ENCODE results near the gene ZFAND3. TPM values are rescaled to one million over a fixed set of nuclear protein-coding genes. Genes with fewer than 3 reads are reported as not detected.
A peak's percentile ranks its signal among the peaks of the same experiment; 100 is the strongest.
"Not testable (repeated sequence)": the region's sequence is repeated elsewhere in the genome, so short reads cannot be mapped to it uniquely, and the experiment has no call there.

ZFAND3 gene
- total RNA-seq, 1 experiment from 2014 or later, result 24.4 TPM

- Histone ChIP-seq H3K36me3 (no peaks in the 10 kb centered on the region), H3K27ac (no peak overlapping the region), H3K4me3 (no peak overlapping the region), H3K27me3 (replicated peaks) (no peaks in the 10 kb centered on the region), H3K4me1 (replicated peaks) (peaks cover 24% of the 10 kb centered on the region), H3K9me3 (replicated peaks) (no peaks in the 10 kb centered on the region)
- no peak for DNase-seq (ENCODE audit: low read depth in 1 of 2, low spot score in 2 of 2)
Measured at GRCh38 chr6:37871616-37872372, 52.3 kb downstream of the ZFAND3 start.

- peaks cover 18% of the 10 kb centered on the region for H3K4me1 ChIP-seq (replicated peaks)
- H3K9me3 ChIP-seq (replicated peaks), result no peaks in the 10 kb centered on the region
- DNase-seq (ENCODE audit: low read depth in 1 of 2, low spot score in 2 of 2), result no peak
- H3K27me3 ChIP-seq (replicated peaks), result no peaks in the 10 kb centered on the region
- H3K4me3 ChIP-seq, result no peak overlapping the region
- H3K27ac ChIP-seq, result no peak overlapping the region
- 0 out of 2 replicates have a peak, but pooled peaks cover under 1% of the 10 kb centered on the region for H3K36me3 ChIP-seq
Measured at GRCh38 chr6:37872373-37872745, 52.8 kb downstream of the ZFAND3 start.

GRCh38 chr6:37874726-37875125, 55.2 kb downstream of the ZFAND3 start:
- no peak overlapping the region for H3K4me3 ChIP-seq
- 0 out of 2 replicates have a peak, but pooled peaks cover 7% of the 10 kb centered on the region for H3K36me3 ChIP-seq
- H3K4me1 ChIP-seq (replicated peaks), result no peaks in the 10 kb centered on the region
- no peaks in the 10 kb centered on the region for H3K27me3 ChIP-seq (replicated peaks)
- no peak overlapping the region for H3K27ac ChIP-seq
- DNase-seq (ENCODE audit: low read depth in 1 of 2, low spot score in 2 of 2), result no peak
- no peaks in the 10 kb centered on the region for H3K9me3 ChIP-seq (replicated peaks)

- Histone ChIP-seq H3K4me3 (no peak overlapping the region), H3K36me3 (peaks cover 9% of the 10 kb centered on the region; the same call in 1 of the 2 replicates), H3K27me3 (replicated peaks) (no peaks in the 10 kb centered on the region), H3K27ac (no peak overlapping the region), H3K9me3 (replicated peaks) (no peaks in the 10 kb centered on the region), H3K4me1 (replicated peaks) (peaks cover 7% of the 10 kb centered on the region)
- no peak for DNase-seq (ENCODE audit: low read depth in 1 of 2, low spot score in 2 of 2)
Measured at GRCh38 chr6:37875561-37876309, 56.2 kb downstream of the ZFAND3 start.

- Histone ChIP-seq H3K9me3 (replicated peaks) (no peaks in the 10 kb centered on the region), H3K4me3 (no peak overlapping the region), H3K27ac (no peak overlapping the region), H3K36me3 (peaks cover 9% of the 10 kb centered on the region; the same call in 1 of the 2 replicates), H3K27me3 (replicated peaks) (no peaks in the 10 kb centered on the region), H3K4me1 (replicated peaks) (peaks cover 17% of the 10 kb centered on the region)
- DNase-seq (ENCODE audit: low read depth in 1 of 2, low spot score in 2 of 2), result no peak
Measured at GRCh38 chr6:37876843-37877242, 57.3 kb downstream of the ZFAND3 start.

- H3K4me3 ChIP-seq, result no peak overlapping the region
- peaks cover 9% of the 10 kb centered on the region; the same call in 1 of the 2 replicates for H3K36me3 ChIP-seq
- H3K27ac ChIP-seq, result no peak overlapping the region
- H3K9me3 ChIP-seq (replicated peaks), result no peaks in the 10 kb centered on the region
- H3K27me3 ChIP-seq (replicated peaks), result no peaks in the 10 kb centered on the region
- H3K4me1 ChIP-seq (replicated peaks), result peaks cover 24% of the 10 kb centered on the region
- DNase-seq (ENCODE audit: low read depth in 1 of 2, low spot score in 2 of 2), result no peak
Measured at GRCh38 chr6:37877373-37878149, 58.0 kb downstream of the ZFAND3 start.

GRCh38 chr6:37878150-37878710, 58.7 kb downstream of the ZFAND3 start:
- no peak overlapping the region for H3K4me3 ChIP-seq
- peaks cover 29% of the 10 kb centered on the region for H3K4me1 ChIP-seq (replicated peaks)
- H3K27me3 ChIP-seq (replicated peaks), result no peaks in the 10 kb centered on the region
- peaks cover 9% of the 10 kb centered on the region; the same call in 1 of the 2 replicates for H3K36me3 ChIP-seq
- H3K9me3 ChIP-seq (replicated peaks), result no peaks in the 10 kb centered on the region
- H3K27ac ChIP-seq, result no peak overlapping the region
- DNase-seq (ENCODE audit: low read depth in 1 of 2, low spot score in 2 of 2), result no peak

GRCh38 chr6:37880602-37881001, 61.1 kb downstream of the ZFAND3 start:
- DNase-seq (ENCODE audit: low read depth in 1 of 2, low spot score in 2 of 2); H3K4me3 ChIP-seq; H3K27me3 ChIP-seq (replicated peaks); H3K27ac ChIP-seq; H3K36me3 ChIP-seq; H3K9me3 ChIP-seq (replicated peaks): not testable (repeated sequence)
- peaks cover 29% of the 10 kb centered on the region for H3K4me1 ChIP-seq (replicated peaks)

GRCh38 chr6:37882292-37882691, 62.8 kb downstream of the ZFAND3 start:
- Histone ChIP-seq H3K27me3 (replicated peaks) (no peaks in the 10 kb centered on the region), H3K36me3 (peaks cover 9% of the 10 kb centered on the region; the same call in 1 of the 2 replicates), H3K4me1 (replicated peaks) (peaks cover 29% of the 10 kb centered on the region), H3K9me3 (replicated peaks) (no peaks in the 10 kb centered on the region), H3K4me3 (no peak overlapping the region), H3K27ac (peak overlapping the region; percentile 68)
- DNase-seq (ENCODE audit: low read depth in 1 of 2, low spot score in 2 of 2), result peak in 1 of 2 experiments; percentile 60

GRCh38 chr6:37882724-37883413, 63.3 kb downstream of the ZFAND3 start:
- peak overlapping the region; percentile 68 for H3K27ac ChIP-seq
- no peak overlapping the region for H3K4me3 ChIP-seq
- peaks cover 4% of the 10 kb centered on the region; the same call in 1 of the 2 replicates for H3K36me3 ChIP-seq
- H3K27me3 ChIP-seq (replicated peaks), result no peaks in the 10 kb centered on the region
- no peaks in the 10 kb centered on the region for H3K9me3 ChIP-seq (replicated peaks)
- peaks cover 29% of the 10 kb centered on the region for H3K4me1 ChIP-seq (replicated peaks)
- peak; percentile 56 to 85 for DNase-seq (ENCODE audit: low read depth in 1 of 2, low spot score in 2 of 2)

- no peak for DNase-seq (ENCODE audit: low read depth in 1 of 2, low spot score in 2 of 2)
- peaks cover 2% of the 10 kb centered on the region; the same call in 1 of the 2 replicates for H3K36me3 ChIP-seq
- no peaks in the 10 kb centered on the region for H3K9me3 ChIP-seq (replicated peaks)
- no peak overlapping the region for H3K4me3 ChIP-seq
- H3K27ac ChIP-seq, result no peak overlapping the region
- no peaks in the 10 kb centered on the region for H3K27me3 ChIP-seq (replicated peaks)
- H3K4me1 ChIP-seq (replicated peaks), result peaks cover 29% of the 10 kb centered on the region
Measured at GRCh38 chr6:37884548-37884947, 65.0 kb downstream of the ZFAND3 start.

- H3K9me3 ChIP-seq (replicated peaks), result no peaks in the 10 kb centered on the region
- H3K4me3 ChIP-seq, result no peak overlapping the region
- no peaks in the 10 kb centered on the region; the same call in 1 of the 2 replicates for H3K4me1 ChIP-seq (replicated peaks)
- no peaks in the 10 kb centered on the region for H3K36me3 ChIP-seq
- no peak overlapping the region for H3K27ac ChIP-seq
- H3K27me3 ChIP-seq (replicated peaks), result no peaks in the 10 kb centered on the region
- no peak for DNase-seq (ENCODE audit: low read depth in 1 of 2, low spot score in 2 of 2)
Measured at GRCh38 chr6:37889051-37889450, 69.5 kb downstream of the ZFAND3 start.

- Histone ChIP-seq H3K4me3 (no peak overlapping the region), H3K27ac (no peak overlapping the region)
- DNase-seq (ENCODE audit: low read depth in 1 of 2, low spot score in 2 of 2), result no peak
Measured at GRCh38 chr6:37889486-37889885, 70.0 kb downstream of the ZFAND3 start.

More at GRCh38 chr6:37889486-37889885, 70.0 kb downstream of the ZFAND3 start:
- no peaks in the 10 kb centered on the region for H3K27me3 ChIP-seq (replicated peaks)
- H3K9me3 ChIP-seq (replicated peaks), result no peaks in the 10 kb centered on the region
- no peaks in the 10 kb centered on the region for H3K36me3 ChIP-seq
- H3K4me1 ChIP-seq (replicated peaks), result no peaks in the 10 kb centered on the region; the same call in 1 of the 2 replicates

All from SJSA1 (cell line).